GM13977 (cell line): Measurements from ENCODE around the gene PSMG3.

Source experiments
- DNase-seq: peaks from one replicate; pipeline ENCODE4 v3.0.0; 2012; ENCODE audit warnings: low spot score
- CTCF ChIP-seq: IDR thresholded peaks from 2 replicates; pipeline ENCODE4 v1.5.1; 2012; ENCODE audit warnings: mild to moderate bottlenecking, control low read depth; ENCODE audit not compliant: insufficient read depth; ENCODE audit errors: extremely low read depth, missing control alignments
- in situ Hi-C: fragments of 300-500 bp; cut with MboI; formaldehyde crosslinking; loops from one replicate; pipeline ENCODE4 v1.12.0; 2022; ENCODE audit warnings: low sequenced_read_pairs, low pct_unique_long_range_greater_than_20kb, mixed read lengths, inconsistent platforms; ENCODE audit not compliant: unreplicated experiment

The PSMG3 gene

DNA sequence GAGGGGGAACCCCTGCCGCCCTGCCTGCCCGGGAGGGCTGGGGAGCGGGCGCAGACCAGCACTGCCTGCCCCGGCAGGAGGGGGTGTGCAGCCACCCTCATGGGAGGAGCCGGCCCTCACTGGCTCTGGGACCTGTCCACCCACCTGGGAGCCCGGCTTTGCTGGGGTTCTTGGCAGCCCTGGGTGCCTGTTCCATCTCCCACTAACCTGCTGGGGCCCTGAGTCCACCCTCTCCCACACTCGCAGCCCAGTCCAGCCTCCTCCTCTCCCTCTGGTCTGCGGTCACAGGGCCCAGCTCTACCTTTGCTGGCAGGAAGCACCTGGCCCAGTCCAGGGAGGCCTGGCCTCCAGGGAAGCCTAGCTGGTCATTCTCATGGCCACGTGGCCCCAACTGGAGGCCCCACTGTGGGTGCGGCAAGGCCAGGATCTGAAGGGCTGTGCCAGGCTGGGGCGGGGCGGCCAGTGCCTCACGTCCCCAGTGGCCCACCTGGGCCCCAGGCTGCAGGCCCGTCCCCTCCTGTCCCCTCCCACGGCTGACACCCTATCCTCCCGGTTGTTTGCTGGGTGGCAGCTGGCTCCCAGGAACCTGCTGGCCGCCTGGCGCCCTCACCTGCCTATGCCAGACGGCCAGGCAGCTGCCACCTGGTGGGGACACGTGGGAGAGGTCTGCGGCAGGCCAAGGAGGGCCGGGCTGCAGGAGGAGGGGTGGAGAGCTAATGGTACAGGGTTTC is 13.9 kb downstream of the PSMG3 start, which contains the start of gene TMEM184A:
Gene TMEM184A, minus strand, starts transcription at position 393 of the 731 bp plus-strand sequence. CDS start 721 bp downstream, outside the sequence.
- in situ Hi-C loops: loop anchor here (25.0 kb wide), 1 partner anchor 781 kb away; no protein-coding TSS in a partner anchor
- peak; percentile 79 for DNase-seq
- peak; percentile 43 for TF ChIP-seq CTCF

- DNase-seq: no peak
- TF ChIP-seq CTCF: no peak
- in situ Hi-C loops: loop anchor here (25.0 kb wide), 1 partner anchor 782 kb away; no protein-coding TSS in a partner anchor
These were observed 14.6 kb downstream of the PSMG3 start for GRCh38 chr7:1555046-1555812.

DNA sequence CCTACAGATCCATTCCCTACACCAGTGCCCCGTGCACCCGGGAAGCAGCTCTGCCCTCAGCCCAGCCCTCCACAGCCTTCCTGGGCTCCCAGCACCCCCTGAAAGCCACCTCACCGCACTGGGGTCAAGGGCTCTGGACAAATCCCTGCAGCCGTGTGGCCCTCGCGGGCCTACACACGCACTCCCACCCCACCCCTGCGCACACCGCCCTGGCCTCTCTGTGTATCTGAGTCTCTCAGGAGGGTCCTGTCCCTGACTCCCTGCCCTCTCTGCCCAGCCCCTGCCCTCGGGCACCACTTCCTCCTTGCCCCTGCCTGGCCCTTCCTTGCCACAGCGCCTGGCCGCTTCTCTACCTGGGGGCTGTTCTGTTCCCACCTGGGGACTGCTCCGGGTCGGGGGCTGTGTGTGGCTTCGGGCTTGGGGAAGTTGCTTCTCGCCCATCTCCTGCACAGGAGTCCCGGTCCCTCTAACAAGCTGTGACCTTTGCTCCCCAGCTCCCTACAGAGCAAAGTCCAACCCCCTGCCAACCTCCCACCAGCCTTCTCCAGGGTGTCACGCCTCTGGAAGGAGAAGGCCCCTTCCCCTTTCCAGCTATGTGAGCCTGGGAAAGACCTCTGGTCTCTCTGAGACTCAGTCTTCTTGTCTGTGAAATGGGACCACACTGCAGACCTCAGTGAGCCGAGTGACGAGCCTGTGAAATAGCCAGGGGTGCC is 15.3 kb downstream of the PSMG3 start:
- no peak for DNase-seq
- in situ Hi-C loops: loop anchor here (25.0 kb wide), 1 partner anchor 783 kb away; no protein-coding TSS in a partner anchor
- no peak for TF ChIP-seq CTCF

GRCh38 chr7:1553512-1554210 is 16.2 kb downstream of the PSMG3 start:
- no peak for TF ChIP-seq CTCF
- no peak for DNase-seq
- in situ Hi-C loops: loop anchor here (25.0 kb wide), 1 partner anchor 784 kb away; no protein-coding TSS in a partner anchor

DNA sequence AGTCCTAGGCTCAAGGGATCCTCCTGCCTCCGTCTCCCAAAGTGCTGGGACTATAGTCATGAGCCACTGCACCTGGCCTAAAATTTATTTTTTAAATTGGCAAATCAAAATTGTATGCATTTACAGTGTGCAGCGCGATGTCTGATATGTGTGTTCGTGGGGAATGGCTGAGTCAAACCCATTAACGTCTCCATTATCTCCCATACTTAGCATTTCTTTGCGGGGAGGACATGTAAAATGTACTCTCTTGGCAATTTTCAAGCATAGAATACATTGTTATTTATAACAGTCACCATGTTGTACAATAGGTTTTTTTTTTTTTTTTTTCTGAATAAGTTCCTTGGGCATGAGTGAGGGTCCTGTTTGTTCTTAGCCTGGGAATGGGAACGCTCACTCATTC is 17.6 kb downstream of the PSMG3 start:
- no peak for TF ChIP-seq CTCF
- DNase-seq: no peak
- in situ Hi-C loops: loop anchor here (25.0 kb wide), 1 partner anchor 785 kb away; no protein-coding TSS in a partner anchor

GRCh38 chr7:1550846-1551155 is 19.0 kb downstream of the PSMG3 start:
- in situ Hi-C loops: loop anchor here (25.0 kb wide), 1 partner anchor 786 kb away; no protein-coding TSS in a partner anchor
- TF ChIP-seq CTCF: no peak
- no peak for DNase-seq
